ENCODE data around the gene TRIM17.

TRIM17 gene

DNA sequence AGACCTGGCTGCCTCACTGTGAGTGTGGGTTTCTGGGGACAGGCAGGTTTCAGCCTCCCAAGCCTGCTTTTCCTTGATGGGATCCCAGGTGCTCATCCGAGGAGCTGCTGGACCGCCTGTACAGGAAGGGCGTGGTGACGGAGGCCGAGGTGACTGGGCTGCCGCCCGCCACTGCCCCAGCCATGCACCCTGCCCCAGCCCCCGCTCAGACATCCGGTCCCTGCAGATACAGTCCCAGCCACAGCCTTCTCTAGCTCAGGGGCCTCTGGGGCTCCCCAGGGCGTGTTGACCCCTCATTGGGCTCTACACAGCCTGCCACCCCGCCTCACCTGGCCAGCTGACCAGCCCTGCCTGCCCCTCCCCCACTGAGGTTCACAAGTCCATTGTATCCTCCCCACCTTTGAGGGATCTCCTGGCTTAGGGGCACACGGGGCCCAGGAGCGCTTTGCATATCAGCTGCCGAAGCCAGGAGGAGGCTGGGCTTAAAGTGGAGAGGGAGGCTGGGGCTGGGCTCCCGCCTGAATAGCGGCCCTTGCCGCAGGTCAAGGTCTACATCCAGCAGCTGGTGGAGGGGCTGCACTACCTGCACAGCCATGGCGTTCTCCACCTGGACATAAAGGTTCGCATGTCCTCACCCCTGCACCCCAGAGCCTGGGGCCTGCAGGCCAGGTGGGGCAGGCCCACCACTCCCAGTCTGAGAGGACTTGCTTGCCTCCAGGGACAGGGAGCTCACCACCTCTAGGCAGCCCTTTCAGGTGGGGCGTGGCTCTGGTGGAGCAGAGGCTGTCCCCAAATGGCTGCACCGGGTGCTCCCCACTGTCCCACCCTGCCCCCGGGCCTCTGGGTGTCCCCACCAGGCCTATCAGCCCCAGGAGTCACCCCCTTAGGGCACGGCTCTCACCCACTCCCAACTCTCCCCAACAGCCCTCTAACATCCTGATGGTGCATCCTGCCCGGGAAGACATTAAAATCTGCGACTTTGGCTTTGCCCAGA, 48.6 kb downstream of the TRIM17 start:
- DNase-seq (ENCODE audit: low read depth in 3 of 3) = no peak

DNA sequence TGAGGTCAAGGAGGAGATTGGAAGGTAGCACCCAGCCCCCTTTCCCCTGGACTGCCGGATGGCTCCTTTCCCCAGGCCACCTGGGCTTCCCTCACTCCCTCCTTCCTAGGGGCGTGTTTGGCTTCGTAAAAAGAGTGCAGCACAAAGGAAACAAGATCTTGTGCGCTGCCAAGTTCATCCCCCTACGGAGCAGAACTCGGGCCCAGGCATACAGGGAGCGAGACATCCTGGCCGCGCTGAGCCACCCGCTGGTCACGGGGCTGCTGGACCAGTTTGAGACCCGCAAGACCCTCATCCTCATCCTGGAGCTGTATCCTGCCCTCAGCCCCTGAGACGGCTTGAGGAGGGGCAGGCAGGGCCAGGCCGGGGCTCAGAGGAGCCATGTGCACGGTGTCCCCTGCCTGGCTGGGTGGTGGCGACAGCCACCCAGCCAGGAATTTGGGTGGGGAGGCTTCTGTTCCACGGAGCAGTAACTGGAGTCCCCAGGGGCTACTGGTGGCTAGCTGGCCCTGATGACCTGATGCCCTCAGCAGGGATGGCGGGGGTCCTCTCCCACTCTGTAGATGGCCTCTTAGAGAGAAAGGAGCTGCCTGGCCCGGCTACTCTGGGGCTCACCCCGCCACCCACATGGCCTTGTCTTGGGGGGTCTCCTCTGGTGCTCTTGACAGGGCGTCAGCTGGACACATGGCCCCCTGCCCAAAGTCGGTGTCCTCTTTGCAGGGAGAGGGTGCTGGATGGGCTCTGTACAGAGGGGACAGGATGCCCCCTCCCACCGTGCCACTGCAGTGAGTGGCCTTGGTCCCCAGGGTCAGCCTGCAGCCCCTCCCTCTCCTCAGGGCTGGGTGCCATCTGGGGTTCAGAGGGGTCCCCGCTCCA, 49.6 kb downstream of the TRIM17 start:
- DNase-seq (ENCODE audit: low read depth in 3 of 3) = no peak

DNA sequence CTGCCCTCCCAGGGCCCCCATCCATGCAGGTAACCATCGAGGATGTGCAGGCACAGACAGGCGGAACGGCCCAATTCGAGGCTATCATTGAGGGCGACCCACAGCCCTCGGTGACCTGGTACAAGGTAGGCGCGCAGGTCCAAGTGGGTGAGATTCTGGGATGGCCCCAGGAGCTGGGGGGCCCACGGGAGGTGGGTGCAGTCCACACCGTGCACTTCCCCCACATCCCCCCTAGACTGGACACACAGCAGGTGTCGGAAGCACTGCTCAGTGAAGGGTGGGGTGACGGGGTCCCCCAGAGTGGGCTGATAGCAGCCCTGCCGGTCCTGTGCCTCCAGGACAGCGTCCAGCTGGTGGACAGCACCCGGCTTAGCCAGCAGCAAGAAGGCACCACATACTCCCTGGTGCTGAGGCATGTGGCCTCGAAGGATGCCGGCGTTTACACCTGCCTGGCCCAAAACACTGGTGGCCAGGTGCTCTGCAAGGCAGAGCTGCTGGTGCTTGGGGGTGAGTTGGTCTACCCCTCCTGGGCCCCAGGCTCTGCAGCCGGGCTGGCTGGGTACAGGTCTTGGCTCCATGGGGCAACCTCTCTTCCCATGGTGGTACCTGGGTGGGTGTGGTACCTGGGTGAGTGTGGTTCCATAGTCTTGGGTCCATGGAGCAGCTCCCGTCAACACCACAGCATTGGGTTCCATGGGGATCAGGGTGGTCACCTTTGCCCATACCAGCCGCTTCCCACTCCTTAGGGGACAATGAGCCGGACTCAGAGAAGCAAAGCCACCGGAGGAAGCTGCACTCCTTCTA, 50.4 kb downstream of the TRIM17 start:
- no peak for DNase-seq (ENCODE audit: low read depth in 3 of 3)

DNA sequence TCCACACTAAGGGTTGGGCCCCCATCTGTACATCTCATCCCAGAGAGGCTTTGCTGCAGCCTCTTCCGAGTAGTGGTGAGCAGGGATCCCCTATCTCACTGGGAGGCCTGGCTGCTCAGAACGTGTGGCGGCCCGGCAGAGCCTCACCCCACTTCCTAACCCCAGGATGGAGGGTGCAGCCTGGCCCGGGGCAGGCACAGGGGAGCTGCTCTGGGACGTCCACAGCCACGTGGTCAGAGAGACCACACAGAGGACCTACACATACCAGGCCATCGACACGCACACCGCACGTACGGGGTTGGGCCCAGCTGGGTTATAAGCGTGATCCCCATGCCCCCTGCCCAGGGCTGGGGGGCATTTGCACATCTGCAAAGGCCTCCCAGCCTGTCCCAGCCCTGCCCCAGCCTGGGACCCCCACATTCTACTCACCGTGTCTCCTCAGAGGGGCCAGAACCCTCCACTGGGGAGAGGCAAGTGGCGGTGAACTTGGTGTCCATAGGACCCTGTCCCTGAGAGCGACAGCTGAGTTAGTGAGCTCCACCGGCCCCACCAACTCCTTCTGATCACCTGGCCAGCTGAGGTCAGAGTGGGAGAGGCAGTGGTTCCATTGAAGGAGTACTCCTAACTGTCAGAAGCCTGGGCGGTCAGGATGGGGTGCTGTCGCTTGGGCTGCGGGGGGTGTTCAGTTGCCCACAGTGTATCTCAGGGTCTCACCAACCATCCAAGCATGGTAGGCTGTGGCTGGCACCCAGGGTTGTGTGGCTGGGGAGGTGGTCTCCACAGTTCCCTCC, 51.2 kb downstream of the TRIM17 start:
- no peak for DNase-seq (ENCODE audit: low read depth in 3 of 3)

DNA sequence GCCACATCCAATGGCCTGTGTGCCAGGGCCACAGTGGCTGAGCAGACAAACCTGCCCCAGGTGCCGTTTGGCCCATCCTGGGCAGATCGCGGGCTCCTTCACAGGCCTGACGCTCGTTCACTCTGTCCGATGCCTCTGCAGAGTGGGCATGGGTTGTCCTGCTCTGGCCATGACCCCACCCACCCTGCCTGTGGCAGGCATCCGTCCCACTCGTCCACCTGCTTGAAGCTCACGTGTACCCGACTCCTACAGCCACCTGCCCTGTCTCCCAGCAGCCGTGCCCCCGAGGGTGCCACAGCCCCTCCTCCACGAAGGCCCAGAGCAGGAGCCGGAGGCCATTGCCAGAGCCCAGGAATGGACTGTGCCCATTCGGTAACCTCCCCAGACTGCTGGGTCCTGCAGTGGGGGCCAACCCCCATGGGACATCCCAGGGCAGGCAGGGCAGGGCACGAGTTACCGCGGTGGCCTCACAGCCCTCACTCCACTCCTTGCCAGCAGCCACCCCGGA, 51.9 kb downstream of the TRIM17 start:
- DNase-seq (ENCODE audit: low read depth in 3 of 3) = no peak

DNA sequence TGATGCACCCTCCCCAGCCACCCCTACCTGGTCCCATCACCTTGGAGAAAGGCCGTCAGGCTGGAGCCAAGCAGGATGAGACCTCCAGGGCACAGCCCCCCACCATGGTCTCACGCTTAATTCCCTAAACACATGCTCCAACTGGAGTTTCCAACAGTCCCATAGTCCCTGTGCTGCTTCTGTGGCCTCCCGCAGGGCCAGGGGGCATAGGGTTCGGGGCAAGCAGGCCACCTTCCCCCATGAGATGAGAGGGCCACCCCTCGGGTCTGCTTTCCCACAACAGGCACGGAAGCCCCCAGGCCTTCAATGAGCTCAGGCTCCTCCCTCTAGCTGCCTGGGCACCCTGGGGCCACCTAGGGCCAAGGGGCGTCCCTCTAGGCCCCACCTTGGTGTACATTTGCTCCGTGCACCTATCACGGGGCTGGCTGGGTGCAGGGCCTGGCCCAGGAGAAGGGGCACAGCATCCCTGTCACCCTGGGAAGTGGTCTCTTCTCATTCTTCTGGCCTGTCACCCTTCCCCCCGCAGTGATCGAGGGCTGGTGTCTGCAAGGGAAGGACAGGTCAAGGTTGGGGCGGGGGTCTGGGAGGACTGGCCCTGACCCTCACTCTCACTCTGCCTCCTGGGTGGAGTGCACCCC, 52.5 kb downstream of the TRIM17 start:
- DNase-seq (ENCODE audit: low read depth in 3 of 3) = no peak

DNA sequence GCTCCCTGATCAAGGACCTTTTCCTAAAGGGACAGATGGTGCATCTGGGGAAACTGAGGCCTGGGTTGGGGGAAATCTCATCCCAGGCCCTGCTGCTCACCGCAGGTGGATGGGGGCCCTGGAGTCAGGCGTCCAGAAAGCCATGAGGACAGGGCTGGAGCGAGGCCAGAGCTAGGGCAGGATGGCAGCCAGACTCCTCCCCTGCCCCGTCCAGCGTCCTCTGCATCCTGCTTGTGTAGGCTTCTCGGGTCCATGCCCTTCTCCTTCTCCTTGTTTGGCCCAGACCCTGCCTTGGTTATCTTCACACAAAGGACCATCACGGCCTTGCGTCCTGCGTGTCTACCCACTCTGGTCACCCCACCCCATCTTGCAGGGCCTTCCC, 53.0 kb downstream of the TRIM17 start:
- DNase-seq (ENCODE audit: low read depth in 3 of 3) = no peak

DNA sequence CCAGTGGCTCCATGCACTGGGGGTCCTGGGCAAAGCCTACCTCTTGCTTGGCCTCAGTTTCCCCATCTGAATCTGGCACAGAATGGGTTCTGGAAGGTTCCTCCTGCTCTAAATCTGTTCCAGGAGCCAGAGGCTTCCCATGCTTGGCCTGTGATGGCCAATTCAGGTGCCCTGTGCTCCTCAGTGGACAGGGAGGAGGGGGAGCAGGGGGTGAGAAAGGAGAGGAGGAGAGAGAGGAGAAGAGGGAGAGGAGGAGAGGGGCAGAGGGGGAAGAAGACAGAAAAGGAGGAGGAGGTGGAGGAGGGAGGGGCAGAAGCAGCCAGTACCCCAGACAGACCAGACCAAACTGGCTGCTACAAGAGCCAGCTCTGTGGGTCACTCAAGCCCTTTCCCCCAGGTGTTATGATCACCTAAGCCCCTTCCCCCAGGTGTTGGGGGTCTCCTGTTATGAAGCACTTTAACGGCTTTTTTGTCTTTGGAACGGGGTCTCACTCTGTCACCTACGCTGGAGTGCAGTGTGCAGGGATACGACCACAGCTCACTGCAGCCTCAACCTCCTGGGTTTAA, 53.7 kb downstream of the TRIM17 start:
- DNase-seq (ENCODE audit: low read depth in 3 of 3) = no peak

DNA sequence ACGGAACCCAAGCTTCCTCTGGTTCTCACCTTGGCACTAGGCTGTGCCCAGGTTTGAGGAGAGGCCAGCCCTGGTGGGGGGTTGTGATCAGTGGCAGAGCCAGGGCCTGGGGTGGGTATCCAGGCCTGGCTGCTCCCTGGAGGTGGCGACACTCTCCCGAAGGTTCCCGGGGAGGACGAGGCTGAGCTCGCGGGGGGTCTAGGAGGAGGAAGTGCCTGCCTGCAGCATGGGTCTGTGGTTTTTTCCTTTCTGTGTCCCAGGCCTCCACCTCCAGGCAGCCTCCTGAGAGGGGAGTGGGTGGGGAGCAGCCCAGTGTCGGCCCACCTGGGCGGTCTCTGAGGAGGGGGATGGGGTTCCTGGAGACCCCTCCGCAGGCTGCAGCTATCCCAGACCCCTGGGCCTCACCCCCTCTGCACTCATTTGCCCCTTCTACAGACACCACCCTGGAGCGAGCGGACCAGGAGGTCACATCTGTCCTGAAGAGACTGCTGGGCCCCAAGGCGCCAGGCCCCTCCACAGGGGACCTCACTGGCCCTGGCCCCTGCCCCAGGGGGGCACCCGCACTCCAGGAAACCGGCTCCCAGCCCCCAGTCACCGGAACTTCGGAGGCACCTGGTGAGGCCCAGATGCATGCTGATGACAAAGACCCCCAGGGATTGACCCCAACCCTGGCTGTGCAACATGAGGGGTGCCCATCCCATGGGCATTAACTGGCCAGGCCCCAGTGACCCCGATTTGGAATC, 54.3 kb downstream of the TRIM17 start:
- no peak for DNase-seq (ENCODE audit: low read depth in 3 of 3)

DNA sequence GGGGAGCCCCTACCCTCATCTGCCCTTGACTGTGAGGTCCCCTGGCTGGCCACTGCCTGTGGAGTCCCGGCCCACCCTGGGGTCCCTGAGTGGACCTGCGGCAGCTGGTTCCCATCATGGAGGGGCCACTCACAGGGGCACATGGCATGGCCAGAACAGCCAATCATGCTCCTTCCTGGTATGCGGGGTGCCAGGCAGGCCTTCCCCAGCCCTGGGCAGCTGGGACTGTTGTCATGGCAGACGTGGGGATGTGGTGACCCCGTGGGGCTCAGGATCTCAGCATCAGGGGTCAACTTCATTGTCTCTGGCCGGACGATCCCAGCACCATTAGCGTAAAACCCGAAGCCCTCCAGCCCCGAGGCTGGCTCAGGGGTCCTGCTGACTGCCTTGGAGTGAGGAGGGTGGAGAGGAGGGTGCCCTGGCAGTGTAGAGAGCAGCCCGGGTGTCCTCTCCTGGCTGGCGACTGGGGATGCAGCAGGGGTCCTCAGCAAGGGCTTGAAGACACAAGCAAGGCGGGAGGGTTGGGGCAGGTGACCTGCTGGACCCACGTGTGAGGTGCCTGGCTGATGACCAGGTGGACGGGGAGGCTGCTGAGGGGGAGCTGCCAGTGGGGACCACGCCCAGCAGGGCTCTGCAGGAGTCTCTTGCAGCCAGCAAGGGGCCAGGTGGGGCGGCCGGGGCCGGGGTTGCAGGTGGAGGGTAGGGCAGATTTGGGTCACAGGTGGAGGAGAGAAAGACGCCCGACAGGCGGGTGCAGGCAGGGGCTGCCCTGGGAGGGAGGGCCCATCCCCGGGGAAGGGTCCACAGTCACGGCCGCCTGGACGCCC, 55.1 kb downstream of the TRIM17 start:
- no peak for DNase-seq (ENCODE audit: low read depth in 3 of 3)

DNA sequence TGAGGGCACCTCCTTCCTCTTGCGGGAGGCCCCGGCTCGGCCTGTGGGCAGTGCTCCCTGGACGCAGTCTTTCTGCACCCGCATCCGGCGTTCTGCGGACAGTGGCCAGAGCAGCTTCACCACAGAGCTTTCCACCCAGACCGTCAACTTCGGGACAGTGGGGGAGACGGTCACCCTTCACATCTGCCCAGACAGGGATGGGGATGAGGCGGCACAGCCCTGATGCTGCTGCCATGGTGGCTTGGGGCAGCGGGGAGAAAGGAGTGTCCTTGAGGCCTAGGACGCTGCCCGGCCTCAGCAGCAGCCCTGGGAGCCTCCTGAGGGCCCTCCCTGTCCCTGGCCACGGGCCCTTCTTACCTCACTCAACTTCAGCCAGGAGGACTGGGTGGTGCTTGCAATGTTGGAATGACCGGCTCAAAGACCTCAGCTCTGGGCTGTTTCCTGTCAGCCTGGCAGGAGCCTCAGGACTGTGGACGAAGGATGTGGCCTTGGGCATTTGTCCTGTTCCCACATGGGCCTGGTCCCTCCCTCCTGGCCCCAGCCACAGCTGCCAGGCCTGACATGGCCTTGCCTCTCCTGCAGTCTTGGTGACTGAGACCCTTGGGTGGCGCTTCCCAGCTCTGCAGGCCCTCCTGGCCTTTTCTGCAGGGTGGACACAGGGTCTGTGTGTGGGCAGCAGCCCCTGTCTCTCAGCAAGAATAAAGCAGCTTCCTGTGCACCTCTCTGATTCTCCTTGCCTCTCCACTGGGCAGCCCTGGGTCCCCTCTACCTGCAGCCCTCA, 55.9 kb downstream of the TRIM17 start:
- DNase-seq (ENCODE audit: low read depth in 3 of 3) = no peak

DNA sequence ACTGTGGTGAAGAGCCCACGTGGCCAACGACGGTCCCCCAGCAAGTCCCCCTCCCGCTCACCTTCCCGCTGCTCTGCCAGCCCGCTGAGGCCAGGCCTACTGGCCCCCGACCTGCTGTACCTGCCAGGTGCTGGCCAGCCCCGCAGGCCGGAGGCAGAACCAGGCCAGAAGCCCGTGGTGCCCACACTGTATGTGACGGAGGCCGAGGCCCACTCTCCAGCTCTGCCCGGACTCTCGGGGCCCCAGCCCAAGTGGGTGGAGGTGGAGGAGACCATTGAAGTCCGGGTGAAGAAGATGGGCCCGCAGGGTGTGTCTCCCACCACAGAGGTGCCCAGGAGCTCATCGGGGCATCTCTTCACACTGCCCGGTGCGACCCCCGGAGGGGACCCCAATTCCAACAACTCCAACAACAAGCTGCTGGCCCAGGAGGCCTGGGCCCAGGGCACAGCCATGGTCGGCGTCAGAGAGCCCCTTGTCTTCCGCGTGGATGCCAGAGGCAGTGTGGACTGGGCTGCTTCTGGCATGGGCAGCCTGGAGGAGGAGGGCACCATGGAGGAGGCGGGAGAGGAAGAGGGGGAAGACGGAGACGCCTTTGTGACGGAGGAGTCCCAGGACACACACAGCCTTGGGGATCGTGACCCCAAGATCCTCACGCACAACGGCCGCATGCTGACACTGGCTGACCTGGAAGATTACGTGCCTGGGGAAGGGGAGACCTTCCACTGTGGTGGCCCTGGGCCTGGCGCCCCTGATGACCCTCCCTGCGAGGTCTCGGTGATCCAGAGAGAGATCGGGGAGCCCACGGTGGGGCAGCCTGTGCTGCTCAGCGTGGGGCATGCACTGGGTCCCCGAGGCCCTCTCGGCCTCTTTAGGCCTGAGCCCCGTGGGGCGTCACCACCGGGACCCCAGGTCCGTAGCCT, 56.8 kb downstream of the TRIM17 start:
- no peak for DNase-seq (ENCODE audit: low read depth in 3 of 3)

DNA sequence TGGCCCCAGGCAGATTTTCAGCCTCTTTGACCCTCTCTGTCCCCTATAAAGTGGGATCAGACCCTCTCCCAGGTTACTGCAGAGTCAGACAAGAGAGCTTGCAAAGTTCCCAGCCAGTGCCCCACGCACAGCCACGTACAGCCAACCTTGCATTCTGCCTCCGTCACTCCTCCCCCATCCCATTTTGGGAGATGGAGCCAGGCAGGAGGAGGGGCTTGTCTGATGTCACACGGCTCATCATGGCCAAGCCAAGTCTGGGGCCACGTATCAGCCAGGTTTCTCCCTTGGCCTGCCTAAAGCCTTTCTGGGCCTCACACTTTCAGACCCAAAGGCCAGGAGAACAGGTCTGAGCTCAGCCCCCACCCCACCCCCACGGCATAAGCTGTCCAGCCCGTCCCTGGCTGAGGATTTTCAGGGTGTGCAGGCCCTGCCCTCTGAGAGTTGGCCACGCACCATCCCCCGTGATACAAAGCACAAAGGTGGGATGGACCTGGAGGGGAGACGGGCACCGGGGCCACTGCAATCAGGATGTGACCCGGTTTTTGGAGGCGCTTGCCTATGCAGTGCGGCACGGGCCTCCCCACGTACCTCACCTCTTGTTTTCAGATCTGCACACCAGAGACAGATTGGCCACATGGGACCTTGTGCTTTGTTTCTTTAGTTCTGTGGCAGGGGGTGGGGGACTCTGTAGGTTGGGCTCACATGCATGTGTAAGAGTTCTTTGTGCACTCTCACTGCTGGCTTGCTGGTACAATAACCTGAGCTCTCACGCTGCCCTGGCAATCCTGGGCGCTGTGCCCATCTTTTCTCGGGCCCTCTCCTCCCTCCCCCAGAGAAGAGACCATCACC, 57.7 kb downstream of the TRIM17 start:
- DNase-seq (ENCODE audit: low read depth in 3 of 3) = no peak

DNA sequence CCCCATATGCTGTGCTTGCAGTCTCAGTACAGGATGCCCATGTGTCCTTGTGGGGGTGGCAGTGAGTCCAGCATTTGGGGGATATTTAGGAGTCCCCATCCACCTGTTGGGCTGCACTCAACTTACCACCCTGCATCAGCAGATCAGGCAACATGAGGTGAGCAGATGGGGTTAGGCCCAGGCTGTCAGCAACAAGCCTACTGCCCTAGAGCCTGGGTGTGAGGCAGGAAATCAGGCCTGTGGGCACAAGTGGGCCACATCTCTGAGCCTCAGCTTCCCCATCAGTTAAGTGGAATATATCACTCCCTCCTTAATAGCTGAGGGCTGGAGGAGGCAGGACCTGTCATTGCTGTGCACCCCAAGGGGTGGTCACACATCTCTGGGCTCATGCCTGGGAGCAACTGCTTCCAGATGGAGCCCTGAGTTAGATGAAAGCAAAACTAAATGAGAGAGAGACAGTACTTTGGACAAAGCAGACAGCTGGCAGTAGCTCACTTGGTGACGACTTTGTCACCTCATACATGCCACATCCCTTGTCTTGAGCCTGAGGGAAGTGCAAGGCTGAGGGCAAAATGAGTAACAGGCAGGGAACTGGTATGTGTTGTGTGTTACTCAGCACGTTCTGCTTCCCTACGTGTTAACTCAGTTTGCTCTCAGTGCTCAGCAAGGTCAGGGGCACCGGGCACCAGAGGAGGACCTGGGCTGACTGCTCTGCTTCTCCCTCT, 58.5 kb downstream of the TRIM17 start:
- no peak for DNase-seq (ENCODE audit: low read depth in 3 of 3)
